Measurements from ENCODE around the gene PRKN.

Gene PRKN

DNA sequence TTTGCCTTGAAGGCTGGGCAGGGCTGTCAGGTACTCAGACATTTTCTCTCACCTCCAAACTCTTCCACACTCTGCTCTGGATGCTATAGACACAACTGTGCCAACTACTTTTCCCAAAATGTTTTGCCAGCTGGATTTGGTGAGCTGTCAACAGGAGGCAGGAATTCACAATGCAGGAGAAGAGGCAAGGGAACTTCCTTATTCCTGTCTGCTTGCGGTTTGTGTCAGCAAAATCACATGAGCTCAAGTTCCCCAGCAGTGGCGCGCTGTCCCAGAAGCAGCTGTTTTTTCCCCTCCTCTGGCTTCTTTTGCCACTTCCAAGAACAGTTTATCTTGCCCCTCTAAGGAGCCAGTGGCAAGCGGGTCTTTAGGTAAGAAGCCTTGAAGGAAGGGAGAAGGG is 608.2 kb downstream of the PRKN start:
- DNase-seq (ENCODE audit: low read depth, low spot score) = peak; percentile 26
- no peak overlapping the region for H3K4me3 ChIP-seq (ENCODE audit: low read depth, low read length)
- in situ Hi-C loops (cut with HindIII; ENCODE audit: low sequenced_read_pairs) = no loop called here
- TF ChIP-seq, protein P1, sequence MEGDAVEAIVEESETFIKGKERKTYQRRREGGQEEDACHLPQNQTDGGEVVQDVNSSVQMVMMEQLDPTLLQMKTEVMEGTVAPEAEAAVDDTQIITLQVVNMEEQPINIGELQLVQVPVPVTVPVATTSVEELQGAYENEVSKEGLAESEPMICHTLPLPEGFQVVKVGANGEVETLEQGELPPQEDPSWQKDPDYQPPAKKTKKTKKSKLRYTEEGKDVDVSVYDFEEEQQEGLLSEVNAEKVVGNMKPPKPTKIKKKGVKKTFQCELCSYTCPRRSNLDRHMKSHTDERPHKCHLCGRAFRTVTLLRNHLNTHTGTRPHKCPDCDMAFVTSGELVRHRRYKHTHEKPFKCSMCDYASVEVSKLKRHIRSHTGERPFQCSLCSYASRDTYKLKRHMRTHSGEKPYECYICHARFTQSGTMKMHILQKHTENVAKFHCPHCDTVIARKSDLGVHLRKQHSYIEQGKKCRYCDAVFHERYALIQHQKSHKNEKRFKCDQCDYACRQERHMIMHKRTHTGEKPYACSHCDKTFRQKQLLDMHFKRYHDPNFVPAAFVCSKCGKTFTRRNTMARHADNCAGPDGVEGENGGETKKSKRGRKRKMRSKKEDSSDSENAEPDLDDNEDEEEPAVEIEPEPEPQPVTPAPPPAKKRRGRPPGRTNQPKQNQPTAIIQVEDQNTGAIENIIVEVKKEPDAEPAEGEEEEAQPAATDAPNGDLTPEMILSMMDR (IDR thresholded peaks at IDR 0.05; ENCODE audit: low read depth, low read length) = peak; percentile 6

DNA sequence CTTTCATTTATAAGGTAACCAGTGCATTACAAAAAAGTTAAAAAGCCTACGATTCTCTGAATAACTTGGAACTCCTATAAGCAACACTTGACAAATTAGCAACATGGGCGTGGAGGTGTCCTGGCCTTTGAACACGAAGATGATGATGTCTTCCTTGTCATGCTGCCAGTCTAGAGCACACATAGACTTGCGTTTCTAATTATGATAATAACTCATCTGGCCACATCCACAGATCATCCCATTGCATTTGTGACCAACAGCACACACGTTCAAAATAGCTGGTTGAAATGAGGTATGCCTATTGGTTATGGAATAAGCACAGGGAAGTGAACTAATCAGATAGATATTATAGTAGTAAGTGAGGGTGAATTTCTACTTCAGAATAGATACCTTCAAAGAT is 608.9 kb downstream of the PRKN start:
- TF ChIP-seq, protein P1 (IDR thresholded peaks at IDR 0.05; ENCODE audit: low read depth, low read length) = no peak

DNA sequence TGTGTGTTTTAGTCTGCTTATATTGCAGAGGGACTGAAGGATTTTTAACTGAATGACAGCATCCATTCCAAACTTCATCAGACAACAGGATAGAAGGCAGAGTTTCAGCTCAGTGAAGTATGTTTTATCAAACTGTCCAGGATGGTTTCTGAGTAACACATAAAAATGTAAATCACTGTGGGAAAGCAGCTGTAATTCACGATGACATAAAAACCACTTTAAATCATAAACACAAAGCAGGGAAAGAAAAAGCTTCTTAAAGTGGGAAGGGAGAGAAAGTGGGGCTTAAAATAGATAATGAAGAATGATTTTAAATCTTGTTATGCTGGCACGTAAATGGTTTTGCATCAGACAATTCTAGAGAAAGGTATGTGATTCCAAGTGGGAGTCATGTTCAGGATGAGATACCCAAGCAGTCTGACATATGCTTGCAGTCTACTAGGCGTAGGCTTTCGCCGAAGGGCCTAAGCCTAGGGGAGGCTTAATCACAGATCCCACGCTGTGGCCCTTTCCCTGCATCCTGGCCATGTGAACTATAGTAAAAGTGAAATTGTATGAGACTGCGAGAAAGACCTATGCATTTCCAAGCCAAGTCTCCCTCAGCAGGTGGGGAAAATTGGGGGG is 610.6 kb downstream of the PRKN start:
- in situ Hi-C loops (cut with HindIII; ENCODE audit: low sequenced_read_pairs) = no loop called here
- DNase-seq (ENCODE audit: low read depth, low spot score) = no peak
- TF ChIP-seq, protein P1 (IDR thresholded peaks at IDR 0.05; ENCODE audit: low read depth, low read length) = no peak
- H3K4me3 ChIP-seq (ENCODE audit: low read depth, low read length) = no peak overlapping the region

More for the DNA sequence above, 608.9 kb downstream of the PRKN start:
- in situ Hi-C loops (cut with HindIII; ENCODE audit: low sequenced_read_pairs) = no loop called here
- no peak for DNase-seq (ENCODE audit: low read depth, low spot score)
- no peak overlapping the region for H3K4me3 ChIP-seq (ENCODE audit: low read depth, low read length)

DNA sequence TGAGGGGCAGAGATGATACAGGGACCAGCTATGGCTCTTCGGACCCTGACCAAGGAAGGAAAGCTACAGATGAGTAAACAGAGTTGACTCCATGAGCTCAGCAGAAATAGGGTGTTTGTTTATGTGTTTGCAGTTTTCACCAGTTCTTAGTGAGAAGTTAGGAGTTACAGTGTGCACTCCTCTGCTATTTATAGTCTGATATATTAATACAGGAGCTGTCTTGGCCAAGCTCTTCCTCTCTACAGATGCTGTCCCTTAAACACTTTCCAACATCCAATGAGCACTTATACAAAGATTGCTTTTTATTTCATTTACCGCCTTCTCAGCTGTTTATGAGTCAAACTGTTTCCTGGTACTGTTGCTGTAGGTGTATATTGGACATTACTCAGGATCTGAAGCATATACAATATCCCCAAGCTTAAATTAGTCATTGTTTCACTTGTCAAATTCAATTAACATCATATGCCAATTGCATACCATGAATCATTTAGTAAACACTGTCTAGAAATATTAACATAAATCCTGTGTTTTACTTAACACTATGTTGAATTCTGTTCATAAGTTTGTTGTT is 618.0 kb downstream of the PRKN start:
- no peak overlapping the region for H3K4me3 ChIP-seq (ENCODE audit: low read depth, low read length)
- no peak for DNase-seq (ENCODE audit: low read depth, low spot score)
- TF ChIP-seq, protein P1 (IDR thresholded peaks at IDR 0.05; ENCODE audit: low read depth, low read length) = no peak

DNA sequence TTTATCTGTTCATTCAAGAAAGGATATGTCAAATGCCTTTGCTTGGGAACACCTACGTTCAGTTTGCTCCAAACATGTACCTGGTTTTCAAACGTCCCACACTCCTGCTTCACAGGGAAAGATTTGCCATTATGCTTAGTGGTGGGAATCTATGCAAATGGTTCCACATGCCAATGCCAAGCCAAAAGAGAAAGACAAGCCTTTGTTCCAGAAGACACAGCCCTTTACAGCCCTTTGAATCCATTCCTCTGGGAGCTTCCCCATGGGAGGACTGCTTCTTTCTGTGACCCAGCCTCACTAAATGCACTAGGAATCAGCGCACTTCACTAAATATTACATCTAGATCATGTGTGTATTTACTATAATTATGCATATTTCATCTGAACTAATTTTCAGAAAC is 619.5 kb downstream of the PRKN start:
- DNase-seq (ENCODE audit: low read depth, low spot score) = no peak
- TF ChIP-seq, protein P1 (IDR thresholded peaks at IDR 0.05; ENCODE audit: low read depth, low read length) = no peak
- H3K4me3 ChIP-seq (ENCODE audit: low read depth, low read length) = no peak overlapping the region
- in situ Hi-C loops (cut with HindIII; ENCODE audit: low sequenced_read_pairs) = no loop called here

More for the DNA sequence above, 618.0 kb downstream of the PRKN start:
- in situ Hi-C loops (cut with HindIII; ENCODE audit: low sequenced_read_pairs) = no loop called here

DNA sequence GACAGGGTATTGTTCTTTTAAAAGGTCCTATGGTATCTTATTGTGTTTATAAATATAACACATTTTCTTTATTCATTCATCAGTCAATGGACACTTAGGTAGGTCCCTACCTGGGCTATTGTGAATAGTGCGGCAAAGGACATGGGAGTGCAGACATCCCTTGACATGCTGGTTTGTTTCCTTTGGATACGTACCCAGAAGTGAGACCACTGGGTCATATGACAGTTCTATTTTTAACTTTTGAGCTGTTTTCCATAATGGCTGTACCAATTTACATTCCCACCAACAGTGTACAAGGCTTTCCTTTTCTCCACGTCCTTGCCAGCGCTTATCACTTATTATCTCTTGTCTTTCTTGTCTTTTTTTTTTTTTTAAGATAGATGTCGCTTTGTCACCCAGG is 627.5 kb downstream of the PRKN start:
- no peak for DNase-seq (ENCODE audit: low read depth, low spot score)
- TF ChIP-seq, protein P1 (IDR thresholded peaks at IDR 0.05; ENCODE audit: low read depth, low read length) = no peak
- no peak overlapping the region for H3K4me3 ChIP-seq (ENCODE audit: low read depth, low read length)
- in situ Hi-C loops (cut with HindIII; ENCODE audit: low sequenced_read_pairs) = no loop called here

All from astrocyte of the spinal cord (primary cell).